ENCODE measurements around the gene ANKRD40.
A peak's percentile ranks its signal among the peaks of the same experiment; 100 is the strongest.

DNA sequence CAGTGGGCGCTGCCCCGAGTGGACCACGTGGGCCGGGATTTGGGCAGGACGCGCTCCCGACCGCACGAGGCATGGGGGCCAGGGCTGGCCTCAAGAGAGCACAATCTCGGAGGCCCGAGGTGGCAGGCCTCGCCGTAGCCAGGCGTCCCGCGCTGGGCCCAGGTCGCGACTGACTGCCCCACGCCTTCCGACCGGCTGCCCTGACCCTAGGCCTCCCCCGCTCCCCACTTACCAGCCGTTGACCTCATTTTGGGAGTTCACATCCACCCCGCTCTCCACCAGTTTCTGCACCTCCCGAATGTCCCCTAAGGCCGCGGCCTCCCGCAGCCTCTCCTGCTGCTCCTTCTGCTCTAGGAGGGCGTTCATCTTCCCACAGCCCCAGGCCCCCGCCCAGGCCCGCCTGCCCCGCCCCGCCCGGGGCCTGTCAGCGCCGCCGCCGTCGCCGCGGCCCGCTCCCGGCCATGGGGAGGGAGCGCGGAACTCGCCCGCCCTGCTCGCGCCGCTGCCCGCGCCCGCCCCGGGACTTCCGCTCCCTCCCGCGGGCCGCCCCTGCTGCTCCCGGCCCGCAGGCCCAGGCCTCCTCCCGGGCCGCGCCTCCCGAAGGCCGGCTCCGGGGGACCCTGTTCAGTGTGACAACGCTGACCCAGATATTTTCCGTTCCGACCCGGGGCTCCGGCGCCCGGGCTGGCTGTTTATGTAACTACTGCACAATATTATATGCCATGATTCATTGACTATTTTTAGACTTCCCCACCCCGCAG lies at the start of gene ANKRD40:
- TF ChIP-seq, protein P1, sequence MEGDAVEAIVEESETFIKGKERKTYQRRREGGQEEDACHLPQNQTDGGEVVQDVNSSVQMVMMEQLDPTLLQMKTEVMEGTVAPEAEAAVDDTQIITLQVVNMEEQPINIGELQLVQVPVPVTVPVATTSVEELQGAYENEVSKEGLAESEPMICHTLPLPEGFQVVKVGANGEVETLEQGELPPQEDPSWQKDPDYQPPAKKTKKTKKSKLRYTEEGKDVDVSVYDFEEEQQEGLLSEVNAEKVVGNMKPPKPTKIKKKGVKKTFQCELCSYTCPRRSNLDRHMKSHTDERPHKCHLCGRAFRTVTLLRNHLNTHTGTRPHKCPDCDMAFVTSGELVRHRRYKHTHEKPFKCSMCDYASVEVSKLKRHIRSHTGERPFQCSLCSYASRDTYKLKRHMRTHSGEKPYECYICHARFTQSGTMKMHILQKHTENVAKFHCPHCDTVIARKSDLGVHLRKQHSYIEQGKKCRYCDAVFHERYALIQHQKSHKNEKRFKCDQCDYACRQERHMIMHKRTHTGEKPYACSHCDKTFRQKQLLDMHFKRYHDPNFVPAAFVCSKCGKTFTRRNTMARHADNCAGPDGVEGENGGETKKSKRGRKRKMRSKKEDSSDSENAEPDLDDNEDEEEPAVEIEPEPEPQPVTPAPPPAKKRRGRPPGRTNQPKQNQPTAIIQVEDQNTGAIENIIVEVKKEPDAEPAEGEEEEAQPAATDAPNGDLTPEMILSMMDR (conservative IDR thresholded peaks at IDR 0.05) = no peak
- peak; percentile 100 for TF ChIP-seq ZFX (IDR thresholded peaks at IDR 0.05)
